Neural progenitor cell (in vitro differentiated cells): ENCODE results near the gene SHC3. TPM values are rescaled to one million over a fixed set of nuclear protein-coding genes. Genes with fewer than 3 reads are reported as not detected.

Experiments
- DNase-seq: peaks from one replicate; pipeline ENCODE4 v3.0.0-alpha.2; 2016; ENCODE audit warnings: low spot score
- H2AFZ ChIP-seq: fragments of 200-600 bp; sonication (generic); replicated peaks from 2 replicates; pipeline ENCODE4 v1.6.1; 2016; ENCODE audit warnings: antibody characterized with exemption
- H3F3A ChIP-seq: fragments of 200-600 bp; sonication (generic); 2 replicates; pipeline ENCODE4 v1.6.1; 2016; ENCODE audit warnings: antibody characterized with exemption, low read depth
- H3K27ac ChIP-seq: fragments of 200-600 bp; sonication (generic); 2 replicates; pipeline ENCODE4 v1.5.1; 2016; ENCODE audit warnings: mild to moderate bottlenecking
- H3K27me3 ChIP-seq: fragments of 200-600 bp; sonication (generic); 2 replicates; pipeline ENCODE4 v1.6.1; 2016; ENCODE audit warnings: mild to moderate bottlenecking, moderate library complexity
- H3K36me3 ChIP-seq: fragments of 200-600 bp; sonication (generic); 2 replicates; pipeline ENCODE4 v1.5.1; 2016
- H3K4me1 ChIP-seq: fragments of 200-600 bp; sonication (generic); 2 replicates; pipeline ENCODE4 v1.6.1; 2016; ENCODE audit warnings: mixed run types
- H3K4me2 ChIP-seq: fragments of 200-600 bp; sonication (generic); 2 replicates; pipeline ENCODE4 v1.6.1; 2016
- H3K4me3 ChIP-seq: fragments of 200-600 bp; sonication (generic); 2 replicates; pipeline ENCODE4 v1.5.1; 2016
- H3K79me2 ChIP-seq: fragments of 200-600 bp; sonication (generic); 2 replicates; pipeline ENCODE4 v1.6.1; 2016; ENCODE audit warnings: low read depth
- H3K9ac ChIP-seq: fragments of 200-600 bp; sonication (generic); 2 replicates; pipeline ENCODE4 v1.6.1; 2016
- H3K9me3 ChIP-seq: fragments of 200-600 bp; sonication (generic); 2 replicates; pipeline ENCODE4 v1.5.1; 2016; ENCODE audit warnings: low read depth
- H4K20me1 ChIP-seq: fragments of 200-600 bp; sonication (generic); 2 replicates; pipeline ENCODE4 v1.6.1; 2016; ENCODE audit warnings: low read depth
- H3K27ac Mint-ChIP-seq: 3 replicates; pipeline ENCODE4 v1.8.0; 2021; ENCODE audit warnings: mixed read lengths
- H3K27me3 Mint-ChIP-seq: 2 replicates; pipeline ENCODE4 v1.8.0; 2022; ENCODE audit warnings: low read depth, mild to moderate bottlenecking, inconsistent platforms, moderate library complexity, mixed read lengths; ENCODE audit not compliant: insufficient read depth
- H3K36me3 Mint-ChIP-seq: 3 replicates; pipeline ENCODE4 v1.8.0; 2021; ENCODE audit warnings: mixed read lengths
- H3K4me1 Mint-ChIP-seq: 3 replicates; pipeline ENCODE4 v1.8.0; 2021; ENCODE audit warnings: mixed read lengths
- H3K4me3 Mint-ChIP-seq: 3 replicates; pipeline ENCODE4 v1.8.0; 2021; ENCODE audit warnings: mild to moderate bottlenecking, moderate library complexity, mixed read lengths
- H3K9me3 Mint-ChIP-seq: 3 replicates; pipeline ENCODE4 v1.8.0; 2020; ENCODE audit warnings: mixed read lengths
- CTCF ChIP-seq: fragments of 200-600 bp; sonication (generic); IDR thresholded peaks from 2 replicates; pipeline ENCODE4 v1.5.1; 2017; ENCODE audit warnings: antibody characterized with exemption, mild to moderate bottlenecking
- EZH2 ChIP-seq: fragments of 200-600 bp; sonication (generic); IDR thresholded peaks from 2 replicates; pipeline ENCODE4 v1.6.1; 2017; ENCODE audit warnings: antibody characterized with exemption, mild to moderate bottlenecking, moderate library complexity
- EZH2phosphoT487 ChIP-seq: fragments of 200-600 bp; sonication (generic); IDR thresholded peaks from 2 replicates; pipeline ENCODE4 v1.6.1; 2017; ENCODE audit warnings: antibody characterized with exemption
- total RNA-seq: library from RNA; depleted of rRNA; stranded (reverse); fragments of >200 nt; gene quantifications from 2 replicates; pipeline ENCODE4 v1.2.3, GENCODE V29; 2015; ENCODE audit warnings: low replicate concordance

SHC3 gene
- total RNA-seq, 1 donor from 2014 or later = 0.64 TPM

- H3K36me3 ChIP-seq = no peaks in the 10 kb centered on the region
- no peaks in the 10 kb centered on the region for H3K79me2 ChIP-seq
- Mint-ChIP-seq H3K4me3 (no peak overlapping the region), H3K36me3 (peaks cover 68% of the 10 kb centered on the region), H3K27ac (no peak overlapping the region), H3K4me1 (no peaks in the 10 kb centered on the region), H3K9me3 (peaks cover 28% of the 10 kb centered on the region), H3K27me3 (no peaks in the 10 kb centered on the region)
- no peak overlapping the region for H3K4me3 ChIP-seq
- TF ChIP-seq CTCF = no peak
- no peak for TF ChIP-seq EZH2phosphoT487
- TF ChIP-seq EZH2 = no peak
- H3K9me3 ChIP-seq = no peaks in the 10 kb centered on the region
- no peaks in the 10 kb centered on the region for H3F3A ChIP-seq
- H3K4me1 ChIP-seq = no peaks in the 10 kb centered on the region
- H2AFZ ChIP-seq = no peak overlapping the region
- H3K9ac ChIP-seq = no peak overlapping the region
- H4K20me1 ChIP-seq = no peaks in the 10 kb centered on the region
- no peak overlapping the region for H3K27ac ChIP-seq
- no peak overlapping the region for H3K4me2 ChIP-seq
- no peak for DNase-seq
- H3K27me3 ChIP-seq = no peaks in the 10 kb centered on the region
Measured at GRCh38 chr9:89029788-89030187, 148.8 kb downstream of the SHC3 start.

- Histone ChIP-seq H3K36me3 (no peaks in the 10 kb centered on the region), H3F3A (no peaks in the 10 kb centered on the region), H3K4me1 (no peaks in the 10 kb centered on the region), H3K4me2 (no peak overlapping the region), H2AFZ (no peak overlapping the region), H3K27me3 (no peaks in the 10 kb centered on the region), H3K4me3 (no peak overlapping the region), H4K20me1 (no peaks in the 10 kb centered on the region), H3K27ac (no peak overlapping the region), H3K9me3 (no peaks in the 10 kb centered on the region), H3K79me2 (no peaks in the 10 kb centered on the region), H3K9ac (no peak overlapping the region)
- Mint-ChIP-seq H3K4me3 (no peak overlapping the region), H3K27ac (no peak overlapping the region), H3K27me3 (no peaks in the 10 kb centered on the region), H3K36me3 (peaks cover 52% of the 10 kb centered on the region), H3K4me1 (peaks cover 17% of the 10 kb centered on the region), H3K9me3 (peaks cover 21% of the 10 kb centered on the region)
- no peak for DNase-seq
- TF ChIP-seq CTCF (no peak), EZH2phosphoT487 (no peak), EZH2 (no peak)
Measured at GRCh38 chr9:89026876-89027275, 151.7 kb downstream of the SHC3 start.

- Histone ChIP-seq H3K27me3 (no peaks in the 10 kb centered on the region), H3K9me3 (no peaks in the 10 kb centered on the region), H3K9ac (no peak overlapping the region), H3K36me3 (no peaks in the 10 kb centered on the region), H3K27ac (no peak overlapping the region), H3K4me1 (no peaks in the 10 kb centered on the region), H2AFZ (no peak overlapping the region), H3F3A (no peaks in the 10 kb centered on the region), H3K4me2 (no peak overlapping the region), H4K20me1 (no peaks in the 10 kb centered on the region), H3K79me2 (no peaks in the 10 kb centered on the region), H3K4me3 (no peak overlapping the region)
- Mint-ChIP-seq H3K4me3 (no peak overlapping the region), H3K27me3 (no peaks in the 10 kb centered on the region), H3K27ac (no peak overlapping the region), H3K9me3 (peaks cover 11% of the 10 kb centered on the region), H3K4me1 (peaks cover 25% of the 10 kb centered on the region), H3K36me3 (peaks cover 41% of the 10 kb centered on the region)
- DNase-seq = no peak
- TF ChIP-seq CTCF (no peak), EZH2phosphoT487 (no peak), EZH2 (no peak)
Measured at GRCh38 chr9:89025553-89025952, 153.1 kb downstream of the SHC3 start.
